Left renal cortex interstitium (tissue), 4 donors: Measurements from ENCODE around the gene CR2. TPM values are rescaled to one million over a fixed set of nuclear protein-coding genes. Genes with fewer than 3 reads are reported as not detected.
"Not testable (repeated sequence)": the region's sequence is repeated elsewhere in the genome, so short reads cannot be mapped to it uniquely, and the experiment has no call there.

Experiments
- DNase-seq, 4 donors: peaks; one replicate each; pipeline ENCODE4 v3.0.0-alpha.2; 2013; ENCODE audit warnings: low read depth in 4 of 4, low spot score in 2 of 4, missing footprints in 1 of 4
- polyA plus RNA-seq, 4 donors: library from polyadenylated mRNA; unstranded; fragments of 120-200 nt; gene quantifications; one replicate each; pipeline ENCODE4 v1.2.1, GENCODE V29; 2013; ENCODE audit not compliant: insufficient read length in 4 of 4

CR2 gene
- 1 to 10 TPM in 2 of 4 donors, under 1 TPM in 2; 0.68 to 1.6 (median 1.1) TPM for polyA plus RNA-seq

DNA sequence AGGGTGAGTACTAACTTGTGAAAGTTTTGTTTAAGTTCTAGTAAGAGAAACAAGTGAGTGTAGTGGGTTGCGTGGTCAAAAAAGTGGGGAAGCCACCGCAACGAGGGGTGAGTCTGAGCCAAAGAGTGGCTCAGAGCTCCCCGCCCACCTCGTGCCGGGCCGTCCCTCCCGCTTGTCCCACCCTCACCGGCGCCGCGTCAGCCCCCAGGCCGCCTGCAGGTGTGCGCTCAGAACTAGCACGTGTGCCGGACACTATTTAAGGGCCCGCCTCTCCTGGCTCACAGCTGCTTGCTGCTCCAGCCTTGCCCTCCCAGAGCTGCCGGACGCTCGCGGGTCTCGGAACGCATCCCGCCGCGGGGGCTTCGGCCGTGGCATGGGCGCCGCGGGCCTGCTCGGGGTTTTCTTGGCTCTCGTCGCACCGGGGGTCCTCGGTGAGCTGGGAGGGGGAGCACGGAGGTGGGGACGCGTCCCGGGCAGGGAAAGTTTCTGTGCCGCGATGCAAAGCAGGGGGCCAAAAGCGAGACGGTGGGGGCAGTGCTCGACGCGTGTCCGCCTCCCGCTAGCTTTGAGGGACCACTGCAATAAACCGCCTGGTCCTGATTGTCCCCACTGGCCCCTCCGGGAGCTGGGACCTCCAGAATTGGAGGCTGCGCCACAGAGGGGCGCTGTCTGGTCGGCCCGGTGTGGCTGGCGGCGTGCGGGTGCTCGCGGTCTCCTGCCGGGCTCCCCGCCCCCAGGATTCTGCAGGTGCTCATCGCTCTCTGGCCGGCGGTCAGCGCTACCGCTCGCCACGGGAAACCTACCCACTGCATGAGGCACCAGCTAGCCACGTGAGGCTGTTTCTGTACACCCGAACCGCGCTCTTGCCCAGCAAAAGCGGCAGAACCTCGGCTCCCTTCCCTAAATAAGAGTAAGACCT lies at the start of gene CR2:
Gene CR2 (plus strand): TSS at position 283 of the 919 bp plus-strand sequence. CDS start 91 bp downstream, at position 374.
- DNase-seq, result peak in 1 of 4 donors; percentile 25

DNA sequence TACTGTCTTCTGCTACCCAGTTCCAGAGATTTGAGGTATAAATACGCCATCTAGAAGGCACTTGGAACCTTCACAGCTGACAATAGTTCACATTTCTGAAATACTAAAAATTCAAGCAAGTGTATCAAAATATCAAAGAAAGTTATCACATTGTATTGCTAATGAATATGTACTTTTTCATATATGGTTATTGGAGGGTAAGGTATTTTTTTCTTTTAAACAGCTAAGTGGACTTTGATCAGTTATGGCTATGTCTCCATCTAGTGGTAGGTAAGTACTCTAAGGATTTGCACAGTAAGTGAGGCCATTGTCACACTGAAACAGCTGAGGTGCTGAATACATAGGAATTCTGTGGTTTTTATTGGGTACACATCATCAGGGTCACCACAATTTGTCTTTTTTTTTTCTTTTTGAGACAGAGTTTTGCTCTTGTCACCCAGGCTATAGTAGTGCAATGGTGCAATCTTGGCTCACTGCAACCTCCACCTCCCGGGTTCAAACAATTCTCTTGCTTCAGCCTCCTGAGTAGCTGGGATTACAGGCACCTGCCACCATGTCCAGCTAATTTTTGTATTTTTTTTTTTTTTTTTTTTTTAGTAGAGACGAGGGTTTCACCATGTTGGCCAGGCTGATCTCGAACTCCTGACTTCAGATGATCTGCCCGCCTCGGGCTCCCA lies 49.1 kb upstream of the CR2 start:
- DNase-seq, result peak; percentile 25 to 37 (median 30)

GRCh38 chr1:207405814-207406213 lies 48.3 kb upstream of the CR2 start:
- DNase-seq, result no peak

DNA sequence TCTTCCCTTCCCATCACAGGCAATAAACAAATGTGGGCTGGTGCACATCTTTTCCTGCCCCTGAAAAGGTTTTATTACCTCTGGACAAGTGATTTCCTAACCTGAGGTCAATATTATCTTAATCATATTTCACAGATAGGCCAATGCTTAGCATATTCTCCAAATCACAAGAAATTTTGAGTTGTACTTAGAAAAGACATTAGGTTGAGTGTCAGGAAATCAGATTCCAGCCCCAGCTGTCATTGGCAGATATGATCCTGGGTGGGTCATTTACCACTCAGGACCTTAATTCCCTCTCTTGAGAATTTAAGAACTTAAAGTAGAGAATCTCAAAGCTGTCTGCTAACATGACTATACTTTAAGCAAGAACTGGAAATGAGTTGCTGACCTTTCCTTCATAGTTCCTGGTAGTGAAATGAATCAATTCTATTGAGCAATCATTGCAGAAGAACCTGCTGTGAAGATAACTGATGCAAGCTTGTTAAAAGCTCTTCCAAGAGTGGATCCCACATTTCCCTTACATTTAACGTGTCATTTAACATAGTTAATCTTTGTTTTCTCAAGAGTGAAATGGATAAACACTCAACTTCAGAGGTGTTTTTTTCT lies 46.4 kb upstream of the CR2 start:
- DNase-seq, result no peak

DNA sequence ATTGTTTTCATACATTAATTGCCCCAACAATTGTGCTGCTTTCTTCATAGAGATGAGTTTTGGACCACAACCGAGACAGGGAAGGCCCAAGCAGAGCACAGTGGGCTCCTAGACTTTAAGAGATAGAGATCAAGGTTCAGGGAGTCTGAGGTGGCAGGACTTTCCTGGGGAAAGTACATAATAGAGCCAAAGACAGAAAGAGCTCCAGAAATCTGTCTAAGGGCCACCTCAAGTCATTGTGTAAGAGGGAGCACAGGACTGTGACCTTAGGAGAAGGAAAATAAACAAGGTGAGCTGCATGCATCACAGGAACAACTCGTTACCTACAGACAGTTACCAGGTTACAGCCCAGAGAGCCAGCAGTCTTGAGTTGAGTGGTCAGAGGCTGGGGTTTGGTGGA lies 41.3 kb upstream of the CR2 start:
- no peak for DNase-seq

DNA sequence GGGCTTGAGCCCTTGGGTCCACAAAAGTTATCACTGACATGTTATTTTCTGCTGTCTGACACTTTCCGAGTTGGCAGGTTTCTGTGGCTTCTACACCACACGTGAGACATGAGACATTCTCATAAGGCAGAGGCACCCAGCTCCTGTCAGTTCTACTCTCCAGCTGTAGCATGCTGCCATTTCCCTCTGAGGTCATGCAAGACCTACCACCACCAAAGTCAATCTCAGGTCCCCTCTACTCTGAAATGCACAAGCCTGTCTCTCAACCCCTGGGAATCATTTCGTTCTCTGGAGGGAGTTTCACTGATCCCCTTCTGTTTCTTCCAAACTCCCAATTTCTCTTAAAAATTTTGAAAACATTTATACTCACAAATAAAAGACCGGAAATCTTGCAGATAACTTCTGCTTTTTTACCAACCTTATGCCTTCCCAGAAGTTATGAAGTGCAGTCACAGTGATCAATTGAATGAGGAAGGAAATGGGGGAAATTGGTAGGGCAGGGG lies 39.5 kb upstream of the CR2 start:
- DNase-seq, result no peak

- DNase-seq, result no peak
These were observed 37.1 kb upstream of the CR2 start for GRCh38 chr1:207417076-207417475.

- DNase-seq, result no peak
These were observed 35.8 kb upstream of the CR2 start for GRCh38 chr1:207418351-207418750.

GRCh38 chr1:207420109-207420508 lies 34.0 kb upstream of the CR2 start:
- DNase-seq, result no peak

- DNase-seq, result no peak
These were observed 33.0 kb upstream of the CR2 start for GRCh38 chr1:207421078-207421477.

DNA sequence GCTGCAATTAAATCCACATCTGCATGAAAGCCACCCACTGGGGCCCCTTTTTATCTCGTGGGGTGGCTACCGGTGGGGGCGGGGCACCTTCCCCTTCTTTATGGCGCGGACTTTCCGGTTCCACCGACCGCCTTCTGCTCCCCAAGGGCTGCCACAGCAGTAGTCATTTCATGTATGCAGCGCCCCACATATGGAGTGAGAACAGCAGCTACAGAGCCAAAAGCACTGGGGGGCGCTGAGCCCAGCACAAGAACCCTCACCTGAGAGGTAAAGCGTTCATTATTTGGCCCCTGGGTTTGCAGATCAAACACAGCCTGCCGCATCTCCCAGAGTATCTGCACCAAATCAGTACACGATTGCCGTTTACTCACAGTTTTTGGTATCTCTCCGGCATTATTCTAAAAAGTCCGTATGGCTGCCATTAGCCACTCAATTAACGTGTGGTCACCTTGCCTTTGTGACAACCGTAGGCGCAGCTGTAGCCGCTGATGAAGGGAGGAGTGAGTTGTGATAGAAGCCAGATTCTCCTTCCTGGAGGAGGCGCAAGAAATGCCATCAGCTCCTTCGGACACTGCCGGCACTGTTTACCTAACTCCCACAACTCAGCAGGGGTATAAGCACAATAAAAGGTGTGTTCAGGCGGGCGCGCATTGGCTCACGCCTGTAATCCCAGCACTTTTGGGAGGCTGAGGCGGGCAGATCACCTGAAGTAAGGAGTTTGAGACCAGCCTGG lies 30.4 kb upstream of the CR2 start:
- DNase-seq, result no peak

DNA sequence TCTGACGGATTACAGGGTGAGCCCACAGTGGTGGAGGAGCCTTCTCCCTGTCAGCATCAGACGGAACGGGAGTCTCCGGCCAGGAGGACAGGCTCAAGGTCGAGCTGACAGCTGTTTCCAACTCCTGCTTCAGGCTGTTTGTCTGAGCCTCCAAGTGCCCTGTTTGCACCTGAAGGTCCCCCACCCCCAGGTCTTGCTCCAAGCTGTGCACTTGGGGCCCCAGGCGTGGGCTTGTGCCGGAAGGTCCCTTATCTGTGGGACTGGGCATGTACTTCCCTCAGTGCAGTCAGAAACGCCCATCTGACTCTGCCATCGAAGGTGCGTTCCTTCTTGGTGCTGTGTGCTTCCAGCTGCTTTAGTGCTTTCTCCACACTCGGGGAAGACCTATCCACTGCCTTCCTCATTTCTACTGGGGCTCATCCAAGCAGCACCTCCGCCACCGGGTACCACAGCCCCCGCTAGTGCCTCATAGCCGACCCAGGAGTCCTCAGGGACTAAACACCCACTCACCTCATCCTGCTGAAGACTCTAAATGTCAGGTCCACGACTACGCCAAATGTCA lies 29.5 kb upstream of the CR2 start:
- no peak for DNase-seq

DNA sequence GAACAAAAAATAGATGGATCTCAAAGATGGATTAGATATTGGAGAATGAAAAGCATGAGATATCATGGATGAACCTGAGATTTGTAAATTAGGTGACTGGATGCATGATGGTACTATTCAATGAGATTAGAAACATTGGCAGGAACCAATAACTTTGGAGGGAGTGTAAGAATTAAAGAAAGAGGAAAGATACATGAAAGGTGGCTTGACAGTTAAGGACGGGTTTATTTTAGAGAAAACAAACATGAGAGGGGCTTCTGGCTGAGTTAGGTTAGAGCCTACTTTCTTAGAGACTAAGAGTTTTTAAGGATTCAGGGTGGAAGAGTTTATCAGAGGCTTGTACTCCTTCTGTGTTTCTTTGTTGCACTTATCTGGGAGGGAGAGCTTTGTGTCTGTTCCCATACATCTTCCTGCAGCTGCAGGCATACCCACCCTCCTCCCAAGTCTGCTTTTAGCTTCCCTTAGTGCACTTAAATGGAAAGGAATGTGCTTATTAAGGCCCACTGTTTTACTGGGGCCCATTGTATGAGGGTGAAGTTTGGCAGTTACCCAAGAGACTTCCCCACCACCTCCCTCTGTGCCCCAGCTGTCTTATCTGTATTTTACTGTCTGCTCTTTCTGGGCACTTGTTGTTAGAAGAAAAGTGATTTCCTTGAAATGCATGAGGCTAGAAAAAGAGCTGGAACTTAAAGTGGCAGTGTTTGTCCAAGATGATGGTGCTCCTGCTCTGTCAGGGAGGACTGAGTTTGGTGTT lies 26.1 kb upstream of the CR2 start:
- DNase-seq, result no peak

- DNase-seq, result no peak
These were observed 25.3 kb upstream of the CR2 start for GRCh38 chr1:207428783-207429182.

DNA sequence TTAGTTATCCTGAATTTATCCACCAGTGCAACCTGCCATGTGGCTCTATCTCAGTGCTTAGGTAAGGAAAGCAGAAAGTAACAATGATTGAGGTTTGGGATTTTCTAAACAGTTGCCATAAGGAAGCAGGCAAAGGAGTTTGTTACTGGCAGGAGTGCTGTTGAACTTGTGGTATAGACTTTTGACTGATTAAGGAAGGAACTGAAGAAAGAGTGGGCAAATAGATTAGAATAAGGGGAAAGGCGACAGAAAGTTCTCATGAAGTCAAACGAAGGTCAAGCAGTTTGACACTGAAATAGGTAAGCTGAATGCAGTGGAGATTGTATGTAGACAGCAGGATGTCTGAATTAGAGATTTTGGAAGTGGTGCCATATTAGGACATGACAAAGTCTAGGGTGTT lies 24.2 kb upstream of the CR2 start:
- no peak for DNase-seq

- DNase-seq, result no peak
These were observed 23.5 kb upstream of the CR2 start for GRCh38 chr1:207430602-207431001.

DNA sequence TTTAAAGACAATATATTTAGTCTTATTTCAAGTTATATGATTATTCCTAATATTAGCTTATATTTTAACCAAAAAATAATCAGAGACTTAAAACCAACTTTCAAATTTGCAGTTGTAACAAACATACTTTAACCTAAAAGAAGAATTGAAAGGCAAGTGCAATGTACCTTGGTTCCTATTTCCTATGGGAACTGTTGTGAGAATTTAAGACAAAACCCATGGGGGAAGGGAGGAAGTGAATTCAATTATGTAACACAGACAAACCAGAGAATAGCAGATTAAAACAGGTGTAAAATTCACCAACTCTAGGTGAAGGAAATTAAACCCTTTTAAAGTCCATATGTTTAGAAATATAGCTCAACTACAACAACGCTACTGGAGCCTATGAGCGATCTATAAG lies 22.6 kb upstream of the CR2 start:
- DNase-seq, result no peak

DNA sequence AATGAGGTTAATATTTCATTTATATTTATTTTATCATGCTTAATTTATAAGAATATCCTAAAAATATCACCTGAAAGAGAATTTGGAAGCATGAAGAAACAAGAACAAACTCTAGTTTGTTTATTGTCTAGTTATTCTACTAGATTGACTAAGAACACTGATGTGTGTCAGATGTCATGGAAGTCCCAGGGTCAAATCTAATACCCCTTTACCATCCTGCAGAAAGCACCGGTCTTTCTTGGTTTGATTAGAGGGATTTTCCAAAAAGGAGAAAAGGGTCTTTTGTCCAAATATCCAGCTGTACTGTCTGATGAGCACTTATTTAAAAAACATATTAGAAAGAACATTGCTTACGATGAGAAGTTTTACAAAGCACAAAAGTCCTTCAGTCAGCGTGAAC lies 20.7 kb upstream of the CR2 start:
- DNase-seq, result no peak

- not testable (repeated sequence) for DNase-seq
These were observed 17.4 kb upstream of the CR2 start for GRCh38 chr1:207436746-207437145.
